K562 (cell line): Measurements from ENCODE around the gene TUT4. TPM values are rescaled to one million over a fixed set of nuclear protein-coding genes. Genes with fewer than 3 reads are reported as not detected.

Experiments
- ATAC-seq: fragments of 200-7000 bp; cut with Tn5 transposase; 3 replicates; pipeline ENCODE4 v1.9.1; 2020; ENCODE audit warnings: moderate library complexity
- BruUV-seq: library from RNA; stranded (reverse); fragments of 400-500 nt; replicated peaks from 2 replicates; lab custom pipeline; 2021; lab: Mats Ljungman, UMichigan
- CTCF ChIA-PET: fragments of 300-600 bp; formaldehyde crosslinking; extraction: SDS; loops from one replicate; lab custom pipeline; 2021; ENCODE audit warnings: low intra/inter-chr PET ratio; lab: Yijun Ruan, JAX
- POLR2A ChIA-PET: fragments of 300-600, 350-650 bp; sonication (Branson Sonifier 250); formaldehyde crosslinking; extraction: SDS; loops from one replicate; lab custom pipeline; 2021; ENCODE audit warnings: antibody characterized with exemption, inconsistent platforms; lab: Yijun Ruan, JAX
- DNase-seq, 4 experiments: peaks; one replicate each; pipeline versions ENCODE4 v3.0.0 to v3.0.0-alpha.2; 2011 to 2018; ENCODE audit warnings: low spot score in 3 of 4, mixed read lengths in 3 of 4; ENCODE audit errors: extremely low read depth in 1 of 4
- FAIRE-seq: peaks from 2 replicates; lab custom pipeline; 2011; peaks lifted over from hg19 to GRCh38; lab: Jason Lieb, UNC
- H2AFZ ChIP-seq: 2 replicates; pipeline ENCODE4 v1.6.0; 2011; ENCODE audit warnings: low read depth, low read length, control low read depth, inconsistent platforms
- H3K27ac ChIP-seq: fragments of 200-600 bp; 3 replicates; pipeline ENCODE4 v1.8.0; 2011; ENCODE audit warnings: low read depth, mild to moderate bottlenecking, control low read depth, inconsistent platforms, low read length, moderate library complexity, mixed read lengths; ENCODE audit errors: extremely low read depth
- H3K27me3 ChIP-seq, 2 experiments: fragments of 300-600 bp in 1 of 2; 2 replicates in 1 of 2; 3 replicates in 1 of 2; pipeline versions ENCODE4 v1.6.0 to v1.8.0; 2011; ENCODE audit warnings: inconsistent platforms in 2 of 2, low read length in 2 of 2, mild to moderate bottlenecking in 1 of 2, mixed read lengths in 1 of 2, moderate library complexity in 1 of 2; ENCODE audit not compliant: control insufficient read depth in 2 of 2, insufficient read depth in 2 of 2
- H3K36me3 ChIP-seq: fragments of 300-600 bp; 3 replicates; pipeline ENCODE4 v1.8.0; 2011; ENCODE audit warnings: mild to moderate bottlenecking, low read length, inconsistent platforms; ENCODE audit not compliant: control insufficient read depth, insufficient read depth
- H3K4me1 ChIP-seq, 2 experiments: fragments of 200-600 bp in 1 of 2; replicated peaks in 1 of 2; 2 replicates in 1 of 2; 3 replicates in 1 of 2; pipeline versions ENCODE4 v1.5.1 to v1.8.0; 2011; ENCODE audit warnings: inconsistent platforms in 2 of 2, low read length in 2 of 2, mild to moderate bottlenecking in 1 of 2, mixed read lengths in 1 of 2, moderate library complexity in 1 of 2; ENCODE audit not compliant: control insufficient read depth in 2 of 2, insufficient read depth in 2 of 2
- H3K4me2 ChIP-seq: 2 replicates; pipeline ENCODE4 v1.6.1; 2011; ENCODE audit warnings: low read length, control low read depth, inconsistent platforms, mixed read lengths; ENCODE audit not compliant: insufficient read depth
- H3K4me3 ChIP-seq: fragments of 200-600 bp; sonication (generic), shearing (Covaris generic); 2 replicates; pipeline ENCODE4 v1.5.1; 2016; ENCODE audit warnings: control low read depth, inconsistent platforms
- H3K79me2 ChIP-seq: fragments of 200-600 bp; 3 replicates; pipeline ENCODE4 v1.8.0; 2011; ENCODE audit warnings: low read length, inconsistent platforms; ENCODE audit not compliant: control insufficient read depth, insufficient read depth
- H3K9ac ChIP-seq, 2 experiments: 2 replicates each; pipeline versions ENCODE4 v1.6.0 to v1.6.1; 2011; ENCODE audit warnings: low read depth in 2 of 2, low read length in 2 of 2, control low read depth in 1 of 2, inconsistent platforms in 1 of 2, mild to moderate bottlenecking in 1 of 2, mixed read lengths in 1 of 2; ENCODE audit not compliant: insufficient read depth in 1 of 2
- H3K9me1 ChIP-seq: one replicate; pipeline ENCODE4 v1.6.0; 2011; ENCODE audit warnings: inconsistent platforms, mild to moderate bottlenecking, low read length, moderate library complexity; ENCODE audit not compliant: control insufficient read depth, insufficient read depth
- H3K9me3 ChIP-seq: replicated peaks from 2 replicates; pipeline ENCODE4 v1.5.1; 2011; ENCODE audit warnings: low read depth, low read length, inconsistent platforms; ENCODE audit not compliant: control insufficient read depth, insufficient read depth
- H4K20me1 ChIP-seq: replicated peaks from 2 replicates; pipeline ENCODE4 v1.6.1; 2011; ENCODE audit warnings: low read length, inconsistent platforms, mixed read lengths; ENCODE audit not compliant: control insufficient read depth, insufficient read depth
- CEBPB ChIP-seq: fragments of 450-650 bp; IDR thresholded peaks from 2 replicates; pipeline ENCODE4 v1.6.1; 2016; ENCODE audit warnings: missing genetic modification characterization, missing compliant biosample characterization
- ELK3 ChIP-seq: fragments of 450-650 bp; formaldehyde crosslinking; IDR thresholded peaks from 2 replicates; pipeline ENCODE4 v1.4.0; 2020; ENCODE audit warnings: mild to moderate bottlenecking
- HOXB6 ChIP-seq: fragments of 250-450 bp; sonication (Bioruptor Pico); IDR thresholded peaks from 2 replicates; pipeline ENCODE4 v1.5.1; 2022; ENCODE audit warnings: mild to moderate bottlenecking, borderline replicate concordance
- KHSRP ChIP-seq: fragments of 450-650 bp; IDR thresholded peaks from 2 replicates; pipeline ENCODE4 v1.6.1; 2017
- MCM7 ChIP-seq, 2 experiments: fragments of 450-650 bp; IDR thresholded peaks; 2 replicates each; pipeline ENCODE4 v1.6.1; 2016 to 2018
- RAD21 ChIP-seq, 2 experiments: fragments of 250-450 bp in 1 of 2; fragments of 450-650 bp in 1 of 2; sonication (Bioruptor Pico) in 1 of 2; formaldehyde crosslinking in 1 of 2; IDR thresholded peaks in 1 of 2; conservative IDR thresholded peaks in 1 of 2; 2 replicates each; pipeline versions ENCODE4 v1.4.0 to v1.8.0; 2020 to 2022; ENCODE audit warnings: mild to moderate bottlenecking in 2 of 2, moderate library complexity in 1 of 2
- XRCC3 ChIP-seq: fragments of 450-650 bp; IDR thresholded peaks from 2 replicates; pipeline ENCODE4 v1.6.1; 2017; ENCODE audit warnings: mild to moderate bottlenecking, moderate library complexity
- ZFX ChIP-seq: sonication (generic); formaldehyde crosslinking; IDR thresholded peaks from 2 replicates; pipeline ENCODE4 v1.8.0; 2022; ENCODE audit warnings: mild to moderate bottlenecking, missing genetic modification reagents, moderate library complexity
- ZNF347 ChIP-seq: fragments of 450-650 bp; formaldehyde crosslinking; IDR thresholded peaks from 2 replicates; pipeline ENCODE4 v1.4.0; 2020; ENCODE audit warnings: low read depth, mild to moderate bottlenecking, moderate library complexity
- WGBS: fragments of 100-300 bp; shearing (Covaris generic); methylation state at CpG from one replicate; pipeline ENCODE4 v1.1.6; 2016; ENCODE audit warnings: low coverage, mixed read lengths; ENCODE audit not compliant: insufficient coverage; ENCODE audit errors: missing lambda C conversion rate; 5-methylcytosine and 5-hydroxymethylcytosine counted together
- in situ Hi-C: fragments of 300-500 bp; cut with MboI; formaldehyde crosslinking; loops from 4 replicates; pipeline ENCODE4 v1.15.0; 2018; ENCODE audit warnings: inconsistent platforms, mixed read lengths
- intact Hi-C: fragments of 100-400 bp; cut with micrococcal nuclease; formaldehyde crosslinking; loops from 2 replicates; pipeline ENCODE4 v1.14.2; 2022
- polyA plus RNA-seq, 8 experiments: library from polyadenylated mRNA; depleted of rRNA in 4 of 8; stranded (reverse) in 5 of 8; unstranded in 3 of 8; fragments of >200 nt; fragmentation: Nextera tagmentation in 2 of 8; fragmentation: Illumina TruSeq in 1 of 8; extraction: Ambion mirVana in 2 of 8; extraction: Trizol in 1 of 8; gene quantifications; 2 replicates each; pipeline versions ENCODE4 v1.2.1 to v1.2.3, GENCODE V29; 2011 to 2014; ENCODE audit warnings: inconsistent platforms in 1 of 8, missing spikeins in 1 of 8
- total RNA-seq, 7 experiments: library from RNA; depleted of rRNA in 6 of 7; stranded (reverse); fragments of >200 nt in 6 of 7; fragmentation: Illumina TruSeq in 2 of 7; extraction: Trizol in 2 of 7; gene quantifications; 2 replicates each; pipeline versions ENCODE4 v1.2.1 to v1.2.3, GENCODE V29; 2011 to 2021; ENCODE audit warnings: low replicate concordance in 1 of 7

TUT4 gene
- total and polyA plus RNA-seq, 9 of the 15 experiments (the other 6 are each of a cell fraction or from before 2014, with no cell fraction given): 15.8 to 53.5 (median 36.7) TPM

GRCh38 chr1:52439976-52440375 is 112.9 kb downstream of the TUT4 start:
- no peaks in the 10 kb centered on the region for H3K9me1 ChIP-seq
- intact Hi-C loops (no loop called here), in situ Hi-C loops (no loop called here)
- POLR2A ChIA-PET: no interaction called here
- H4K20me1 ChIP-seq: no peaks in the 10 kb centered on the region
- no peaks in the 10 kb centered on the region for H3K79me2 ChIP-seq
- no peak overlapping the region for H3K4me2 ChIP-seq
- H3K9ac ChIP-seq: no peak overlapping the region
- DNase-seq (no peak), FAIRE-seq (no peak), ATAC-seq (no peak)
- no peak overlapping the region for H3K4me3 ChIP-seq
- no peaks in the 10 kb centered on the region for H3K9me3 ChIP-seq
- no peak overlapping the region for H3K27ac ChIP-seq
- no peaks in the 10 kb centered on the region for H3K27me3 ChIP-seq
- no peaks in the 10 kb centered on the region for H3K4me1 ChIP-seq
- CTCF ChIA-PET: no interaction called here
- H3K36me3 ChIP-seq: peaks cover 53% of the 10 kb centered on the region
- no TSS peak for BruUV-seq
- no peak overlapping the region for H2AFZ ChIP-seq
- TF ChIP-seq ELK3 (no peak), CEBPB (tag) (peak; percentile 21; the same call in 1 of the 2 replicates)
- WGBS: 90% methylated on average over 4 of the region's 4 CpGs

- WGBS: 75% methylated on average over 7 of the region's 7 CpGs
- Histone ChIP-seq H3K4me2 (no peak overlapping the region), H3K36me3 (peaks cover 52% of the 10 kb centered on the region), H3K79me2 (no peaks in the 10 kb centered on the region), H3K27ac (no peak overlapping the region), H3K9me1 (no peaks in the 10 kb centered on the region), H4K20me1 (no peaks in the 10 kb centered on the region), H3K27me3 (no peaks in the 10 kb centered on the region), H3K4me1 (no peaks in the 10 kb centered on the region), H3K9me3 (no peaks in the 10 kb centered on the region), H2AFZ (no peak overlapping the region), H3K4me3 (no peak overlapping the region), H3K9ac (no peak overlapping the region)
- ATAC-seq (no peak), DNase-seq (no peak), FAIRE-seq (no peak)
- no TSS peak for BruUV-seq
- no peak for TF ChIP-seq KHSRP
- no peak for TF ChIP-seq RAD21 (CRISPR knock-in tag; conservative IDR thresholded peaks at IDR 0.05 in 1 of 2, IDR thresholded peaks at IDR 0.05 in 1 of 2)
- no peak for TF ChIP-seq HOXB6
- TF ChIP-seq XRCC3: no peak
- TF ChIP-seq ZFX (CRISPR knock-in tag): no peak
- TF ChIP-seq MCM7 (IDR thresholded peaks at IDR 0.05): no peak
- TF ChIP-seq ZNF347 (CRISPR knock-in tag): no peak
- ChIA-PET CTCF (no interaction called here), POLR2A (no interaction called here)
- in situ Hi-C loops: no loop called here
- intact Hi-C loops: no loop called here
These were observed 116.1 kb downstream of the TUT4 start for GRCh38 chr1:52436817-52437216.
